Cardiac fibroblast (primary cell): ENCODE data around the gene MRPL28.
"Not testable (repeated sequence)": the region's sequence is repeated elsewhere in the genome, so short reads cannot be mapped to it uniquely, and the experiment has no call there.

ENCODE experiments used
- DNase-seq, 2 donors: peaks; one replicate each; pipeline versions ENCODE4 v3.0.0 to v3.0.0-alpha.2; 2010; ENCODE audit warnings: low read depth in 2 of 2
- H3K4me3 ChIP-seq, 2 donors: replicated peaks in 1 of 2; 1 replicate in 1 of 2; 2 replicates in 1 of 2; pipeline ENCODE4 v1.5.1; 2011; ENCODE audit warnings: low read depth in 2 of 2, low read length in 2 of 2, mild to moderate bottlenecking in 2 of 2, moderate library complexity in 1 of 2
- CTCF ChIP-seq: IDR thresholded peaks from one replicate; pipeline ENCODE4 v1.5.1; 2011; ENCODE audit warnings: low read depth, mild to moderate bottlenecking, low read length, inconsistent platforms

The MRPL28 gene

DNA sequence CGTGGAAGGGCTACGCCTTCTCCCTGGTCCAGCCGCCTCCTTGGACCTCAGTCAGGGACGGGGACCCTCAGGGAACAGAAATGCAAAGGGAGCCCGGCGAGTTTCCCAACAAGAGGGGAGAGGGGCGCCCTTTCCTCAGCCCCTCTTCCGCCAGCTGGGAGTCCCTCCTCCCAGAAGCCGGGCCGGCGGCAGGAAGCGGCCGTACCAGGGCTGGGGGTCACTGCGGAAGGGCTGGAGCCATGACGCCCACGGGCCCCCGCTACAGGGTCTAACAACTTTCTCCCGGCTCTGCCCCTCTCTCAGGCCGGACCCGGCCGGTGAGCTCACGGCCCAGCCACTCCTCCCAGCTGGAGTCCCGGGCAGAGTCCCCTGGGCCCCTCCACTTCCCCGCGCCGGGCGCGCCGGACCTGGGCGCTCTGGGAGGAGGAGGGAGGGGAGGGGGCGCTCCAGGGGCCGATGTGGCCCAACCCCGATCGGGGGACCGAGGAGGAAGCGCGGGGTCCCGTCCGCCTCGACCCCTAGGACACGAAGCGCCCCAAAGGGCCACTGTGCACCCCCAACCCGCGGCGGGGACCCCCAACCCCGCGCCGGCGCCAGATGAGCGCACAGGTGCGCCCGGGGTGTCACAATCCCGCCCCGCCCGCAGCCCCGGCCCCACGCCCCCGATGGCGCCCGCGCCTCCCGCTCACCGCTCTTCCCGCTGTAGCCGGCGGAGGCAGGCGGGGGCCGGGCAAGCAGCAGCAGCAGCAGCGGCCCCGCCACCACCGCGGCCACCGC lies 10.9 kb upstream of the MRPL28 start:
- H3K4me3 ChIP-seq = peak overlapping the region; percentile 78 to 80
- TF ChIP-seq CTCF = no peak
- DNase-seq = peak in 1 of 2 donors; percentile 11

DNA sequence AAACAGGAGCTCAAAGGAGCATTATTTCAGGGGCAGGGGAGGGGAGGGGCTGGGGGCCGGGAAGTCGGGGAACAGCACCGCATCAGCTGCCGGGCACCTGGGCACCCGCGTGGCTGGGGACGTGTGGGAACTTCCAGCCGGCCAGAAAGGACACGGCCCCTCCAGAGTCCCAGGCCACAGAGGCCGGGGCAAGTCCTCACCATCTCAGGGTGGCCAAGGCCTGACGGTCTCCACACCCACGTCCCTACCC lies 10.3 kb upstream of the MRPL28 start:
- no peak for TF ChIP-seq CTCF
- no peak for DNase-seq
- H3K4me3 ChIP-seq = peak overlapping the region; percentile 78 to 80

DNA sequence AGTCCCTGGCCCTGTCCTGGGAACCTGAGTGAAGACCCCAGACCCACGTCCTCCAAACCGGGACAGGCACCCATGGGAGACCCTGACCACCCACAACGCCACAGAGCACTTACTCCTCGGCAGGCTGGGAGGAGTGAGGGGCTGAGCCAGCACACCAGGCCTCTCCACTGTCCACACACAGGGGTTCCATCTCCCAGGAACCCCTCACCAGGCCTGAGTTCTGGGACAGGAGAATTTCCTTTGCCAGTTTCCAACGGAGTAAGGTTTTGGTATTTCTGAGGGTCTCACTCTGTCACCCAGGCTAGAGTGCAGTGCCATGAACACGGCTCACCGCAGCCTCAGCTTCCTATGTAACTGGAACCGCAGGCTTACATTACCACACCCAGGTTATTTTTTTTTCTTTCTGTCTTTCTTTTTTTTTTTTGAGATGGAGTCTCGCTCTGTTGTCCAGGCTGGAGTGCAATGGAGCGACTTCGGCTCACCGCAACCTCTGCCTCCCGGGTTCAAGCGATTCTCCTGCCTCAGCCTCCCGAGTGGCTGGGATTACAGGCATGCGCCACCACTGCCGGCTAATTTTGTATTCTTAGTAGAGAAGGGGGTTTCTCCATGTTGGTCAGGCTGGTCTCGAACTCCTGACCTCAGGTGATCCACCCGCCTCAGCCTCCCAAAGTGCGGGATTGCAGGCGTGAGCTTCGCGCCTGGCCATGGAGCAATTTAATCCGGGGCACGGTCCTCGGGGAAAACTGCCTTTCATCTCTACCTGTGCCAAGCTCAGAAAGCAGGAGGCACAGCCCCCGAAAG lies 9.8 kb upstream of the MRPL28 start:
- no peak for DNase-seq
- H3K4me3 ChIP-seq = peak overlapping the region in 1 of 2 donors; percentile 80
- TF ChIP-seq CTCF = no peak

DNA sequence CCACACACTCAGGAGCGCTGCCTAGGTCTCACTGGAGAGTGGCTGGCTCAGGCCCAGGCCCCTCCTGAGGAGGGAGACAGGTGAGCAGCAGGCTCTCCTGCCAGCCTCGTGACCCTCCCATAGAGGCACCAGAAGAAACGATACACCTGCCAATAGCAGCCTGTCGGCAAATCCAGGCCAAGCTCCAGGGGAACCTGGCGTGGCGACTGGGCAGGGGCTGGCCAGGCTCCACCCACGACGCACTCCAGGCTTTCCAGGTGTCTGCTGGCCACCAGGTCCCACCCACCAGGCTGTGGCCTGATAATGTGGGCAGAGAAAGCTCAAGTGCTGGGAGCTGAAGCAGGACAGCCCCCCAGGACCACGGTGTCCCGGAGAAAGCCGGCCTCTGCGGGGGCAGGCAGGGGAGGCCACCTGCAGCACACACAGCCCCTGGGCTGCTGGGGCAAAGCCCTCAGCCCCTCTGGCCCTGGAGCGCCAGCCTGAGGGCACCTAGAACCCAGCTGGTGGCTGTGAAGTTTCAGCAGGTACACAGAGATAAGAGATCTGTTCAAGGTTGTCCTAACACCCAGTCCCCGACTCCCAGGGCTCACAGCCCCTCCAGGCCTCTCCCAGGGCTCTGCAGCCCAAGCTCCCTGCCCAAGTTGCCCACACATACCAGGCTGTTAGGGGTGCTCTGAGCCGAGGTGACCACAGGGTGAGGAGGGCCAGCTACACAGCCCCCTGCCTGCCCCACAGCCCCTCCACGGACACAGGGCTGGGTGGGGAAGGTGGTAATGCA lies 9.0 kb upstream of the MRPL28 start:
- no peak for DNase-seq
- TF ChIP-seq CTCF = no peak
- H3K4me3 ChIP-seq = no peak overlapping the region

DNA sequence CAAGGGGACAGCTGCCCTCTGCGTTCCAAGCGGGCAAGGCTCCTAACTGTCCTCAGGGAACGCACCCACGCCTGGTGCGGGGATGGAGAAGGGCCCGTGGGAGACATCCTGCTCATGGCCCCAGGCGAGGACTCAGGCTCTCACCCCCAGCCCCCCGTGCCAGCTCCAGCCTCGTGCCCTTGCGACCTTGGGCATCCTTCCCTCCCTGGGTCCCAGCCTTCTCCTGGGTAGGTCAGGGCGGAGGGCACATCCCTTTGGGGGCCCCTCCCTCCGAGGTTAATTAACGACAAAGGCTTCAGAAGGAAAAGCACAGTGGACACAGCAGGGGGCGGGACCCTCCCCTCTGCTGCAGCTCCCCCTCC lies 8.5 kb upstream of the MRPL28 start:
- H3K4me3 ChIP-seq = no peak overlapping the region
- TF ChIP-seq CTCF = no peak
- DNase-seq = no peak

DNA sequence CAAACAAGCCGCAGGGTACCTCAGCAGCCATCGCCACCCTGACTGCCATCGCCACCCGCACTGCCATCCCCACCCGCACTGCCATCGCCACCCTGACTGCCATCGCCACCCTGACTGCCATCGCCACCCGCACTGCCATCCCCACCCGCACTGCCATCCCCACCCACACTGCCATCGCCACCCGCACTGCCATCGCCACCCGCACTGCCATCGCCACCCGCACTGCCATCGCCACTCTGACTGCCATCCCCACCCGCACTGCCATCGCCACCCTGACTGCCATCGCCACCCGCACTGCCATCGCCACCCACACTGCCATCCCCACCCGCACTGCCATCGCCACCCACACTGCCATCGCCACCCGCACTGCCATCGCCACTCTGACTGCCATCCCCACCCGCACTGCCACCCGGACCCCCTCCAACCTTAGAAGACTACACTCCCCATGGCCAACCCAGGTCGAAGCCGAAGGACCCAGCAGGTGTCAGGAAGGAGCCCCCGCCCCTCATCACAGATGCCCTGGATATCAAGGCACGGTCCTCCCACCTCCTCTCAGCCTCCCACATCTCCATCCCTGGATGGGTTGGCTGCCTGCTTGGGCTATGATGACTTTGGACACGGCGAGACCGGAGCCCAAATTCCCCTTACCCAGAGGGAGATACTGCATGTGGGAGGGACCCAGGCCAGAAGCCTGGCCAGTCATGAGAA lies 7.9 kb upstream of the MRPL28 start:
- not testable (repeated sequence) for H3K4me3 ChIP-seq

More for the DNA sequence above, 7.9 kb upstream of the MRPL28 start:
- DNase-seq = not testable (repeated sequence)
